Measurements from ENCODE around the gene HMX2. TPM values are rescaled to one million over a fixed set of nuclear protein-coding genes. Genes with fewer than 3 reads are reported as not detected.

Gene HMX2, protein sequence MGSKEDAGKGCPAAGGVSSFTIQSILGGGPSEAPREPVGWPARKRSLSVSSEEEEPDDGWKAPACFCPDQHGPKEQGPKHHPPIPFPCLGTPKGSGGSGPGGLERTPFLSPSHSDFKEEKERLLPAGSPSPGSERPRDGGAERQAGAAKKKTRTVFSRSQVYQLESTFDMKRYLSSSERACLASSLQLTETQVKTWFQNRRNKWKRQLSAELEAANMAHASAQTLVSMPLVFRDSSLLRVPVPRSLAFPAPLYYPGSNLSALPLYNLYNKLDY
- not detected in 2 replicates for total RNA-seq

DNA sequence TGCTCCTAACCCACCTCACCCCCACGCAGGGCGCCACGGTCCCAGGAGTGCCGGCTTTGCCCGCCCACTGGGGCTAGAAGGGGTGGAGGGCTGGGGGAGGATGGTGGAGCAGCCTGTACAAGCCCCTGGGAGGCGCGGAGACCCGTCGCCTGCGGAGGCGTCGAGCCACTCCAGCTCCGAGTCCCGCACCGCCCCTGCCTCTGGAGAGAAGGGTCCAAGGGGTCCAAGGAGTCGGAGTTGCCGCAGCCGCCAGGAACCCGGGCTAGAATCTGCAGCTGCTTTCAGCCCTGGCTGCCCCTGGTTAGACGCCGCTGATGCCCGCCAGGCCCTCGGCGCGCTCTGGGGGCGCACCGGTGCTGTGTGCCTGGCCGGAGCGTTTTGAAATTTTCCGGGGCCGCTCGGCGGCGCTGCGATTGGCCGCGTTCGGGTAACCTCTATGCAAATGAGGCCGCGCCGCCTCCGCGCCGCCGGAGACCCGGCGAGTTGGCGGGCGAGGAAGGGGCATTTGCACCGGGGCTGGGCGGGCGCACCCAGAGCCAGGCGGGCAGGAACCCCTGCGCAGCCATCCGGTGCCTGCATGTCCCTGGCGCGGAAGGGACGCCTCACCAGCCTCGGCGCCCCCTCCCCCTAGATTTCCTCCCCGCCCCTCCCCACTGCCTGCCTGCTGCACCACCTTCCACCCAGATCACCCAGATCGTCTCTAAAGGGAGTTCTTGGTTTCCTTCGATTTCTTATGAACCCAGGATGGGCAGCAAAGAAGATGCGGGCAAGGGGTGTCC lies at the start of gene HMX2:
TSS of gene HMX2 (plus strand) at position 502 of the 779 bp plus-strand sequence. CDS start at position 745, 243 bp downstream.

DNA sequence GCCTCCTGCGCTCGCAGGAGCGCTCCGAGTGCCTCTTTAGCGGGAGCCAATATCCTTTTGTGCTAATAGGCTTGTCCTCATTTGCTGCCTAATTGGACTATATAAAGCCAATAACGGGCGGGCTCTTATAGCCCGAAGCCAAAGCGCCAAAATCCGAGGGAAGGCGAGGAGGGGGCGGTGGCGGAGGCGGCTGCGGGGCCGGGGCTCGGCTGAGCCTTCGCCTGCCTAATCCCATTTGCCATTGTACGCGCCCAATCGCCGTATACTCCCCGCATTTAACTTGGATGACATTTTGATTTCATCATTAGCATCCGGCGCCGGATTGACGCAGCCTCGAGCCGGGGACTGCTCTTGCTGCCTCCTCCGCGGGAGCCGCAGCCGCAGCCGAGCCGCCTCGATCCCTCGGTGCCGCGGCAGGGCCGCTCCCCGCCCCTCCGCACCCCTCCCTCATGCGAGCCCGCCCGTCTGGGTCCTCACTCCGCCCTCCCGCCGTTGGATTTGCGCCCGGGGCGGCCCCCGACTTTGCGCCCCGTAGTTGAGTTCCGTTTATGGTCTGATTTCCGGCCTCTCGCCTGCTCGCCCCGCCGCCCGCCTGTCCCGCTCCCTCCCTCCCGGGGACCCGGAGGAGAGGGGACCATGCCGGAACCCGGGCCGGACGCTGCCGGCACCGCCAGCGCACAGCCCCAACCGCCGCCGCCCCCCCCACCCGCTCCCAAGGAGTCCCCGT lies 12.4 kb upstream of the HMX2 start, which contains the start of gene HMX3:
TSS of gene HMX3 (plus strand) at position 556 of the 727 bp plus-strand sequence. CDS start at position 637, 81 bp downstream.

DNA sequence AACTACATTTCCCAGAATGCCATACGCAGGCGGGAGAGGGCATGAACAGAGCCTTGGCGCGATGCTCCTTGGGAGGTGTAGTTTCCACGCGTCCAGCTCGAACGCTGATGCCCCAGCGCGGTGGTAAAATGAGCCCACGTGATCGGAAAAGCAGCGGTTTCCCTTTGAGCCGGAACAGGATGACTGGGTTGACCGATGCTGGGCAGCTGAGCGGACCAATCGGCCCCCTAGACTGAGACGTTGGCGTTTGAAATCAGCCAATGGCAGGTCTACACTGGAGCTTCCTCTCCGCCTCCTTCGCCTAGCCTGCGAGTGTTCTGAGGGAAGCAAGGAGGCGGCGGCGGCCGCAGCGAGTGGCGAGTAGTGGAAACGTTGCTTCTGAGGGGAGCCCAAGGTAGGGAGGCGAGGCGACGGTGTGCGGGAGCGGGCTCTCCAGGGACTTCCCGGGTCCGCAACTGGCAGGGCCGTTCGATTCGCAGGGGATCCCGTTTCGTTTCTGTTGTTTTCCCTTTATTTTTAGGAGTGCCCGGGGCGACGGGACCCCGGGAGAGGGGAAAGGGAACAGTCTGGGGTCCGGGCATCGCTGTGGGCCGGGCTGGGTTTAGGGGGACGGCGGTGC lies 6.3 kb downstream of the HMX2 start, which contains the start of gene BUB3:
TSS of gene BUB3 (plus strand) at position 311 of the 619 bp plus-strand sequence. CDS start 516 bp downstream, outside the sequence.

Other genes with a start within 250 kb of the HMX2 start
- not detected in 2 replicates for gene FAM24A, start 237.5 kb upstream of the HMX2 start, total RNA-seq
- 10.6 and 12.5 TPM in 2 replicates for gene C10orf88, start 193.9 kb upstream of the HMX2 start, total RNA-seq
- 4.1 and 4.5 TPM in 2 replicates for gene PSTK, start 167.7 kb upstream of the HMX2 start, total RNA-seq
- 1.5 and 2.9 TPM in 2 replicates for gene IKZF5, start 139.3 kb upstream of the HMX2 start, total RNA-seq
- 6.3 and 6.9 TPM in 2 replicates for gene ACADSB, start 139.1 kb upstream of the HMX2 start, total RNA-seq
- not detected in 2 replicates for gene HMX3, start 12.2 kb upstream of the HMX2 start, total RNA-seq
- gene BUB3, start 6.3 kb downstream of the HMX2 start, total RNA-seq = 226 and 246 TPM in 2 replicates